ENCODE measurements around the gene CMSS1. TPM values are rescaled to one million over a fixed set of nuclear protein-coding genes. Genes with fewer than 3 reads are reported as not detected.

The CMSS1 gene
- total RNA-seq, 1 experiment from 2014 or later, result 86.3 TPM

GRCh38 chr3:99949956-99950670 lies 132.5 kb downstream of the CMSS1 start:
- POLR2A ChIA-PET, result interaction anchor here (1.0 kb wide), 1 partner anchor 9 kb away, joined by 4 read pairs; no protein-coding TSS in a partner anchor
- intact Hi-C loops (cut with micrococcal nuclease; ENCODE audit: unreplicated experiment), result no loop called here
- BruUV-seq (replicated peaks), result no TSS peak

GRCh38 chr3:99950921-99951320 lies 133.3 kb downstream of the CMSS1 start:
- intact Hi-C loops (cut with micrococcal nuclease; ENCODE audit: unreplicated experiment) (no loop called here), in situ Hi-C loops (cut with HindIII; ENCODE audit: low pct_unique_long_range_greater_than_20kb, low sequenced_read_pairs) (no loop called here)
- TF ChIP-seq TCF7L2 (IDR thresholded peaks at IDR 0.05; ENCODE audit: low read depth, low read length) (no peak), CTCF (IDR thresholded peaks at IDR 0.05) (no peak), REST (IDR thresholded peaks at IDR 0.05; ENCODE audit: insufficient read depth in 1 of 2, low read depth in 2 of 2, low read length in 1 of 2) (no peak)
- ChIA-PET POLR2A (interaction anchor here (0.9 to 1.0 kb wide), 2 partner anchors 10 to 142 kb away, joined by 3 to 4 read pairs; no protein-coding TSS in a partner anchor), CTCF (interaction anchor here (0.6 kb wide), 1 partner anchor 123 kb away, joined by 4 read pairs; no protein-coding TSS in a partner anchor)
- no TSS peak for BruUV-seq (replicated peaks)
- ATAC-seq, result no peak
- no peak for DNase-seq (ENCODE audit: low read depth, low spot score)
- no peak overlapping the region for H3K4me3 ChIP-seq (ENCODE audit: low read depth in 2 of 2, low read length in 2 of 2)
- H3K9me3 ChIP-seq (ENCODE audit: control insufficient read depth, insufficient read depth, low read depth, low read length), result no peaks in the 10 kb centered on the region
- H3K4me1 ChIP-seq (ENCODE audit: control insufficient read depth, insufficient read depth, low read length), result peaks cover 5% of the 10 kb centered on the region; the same call in 1 of the 2 replicates
- no peaks in the 10 kb centered on the region for H3K36me3 ChIP-seq (ENCODE audit: control insufficient read depth, insufficient read depth, low read length)
- H3K27ac ChIP-seq (ENCODE audit: low read length), result no peak overlapping the region
- no peaks in the 10 kb centered on the region for H3K27me3 ChIP-seq (ENCODE audit: control insufficient read depth, insufficient read depth, low read length)

More at GRCh38 chr3:99949956-99950670, 132.5 kb downstream of the CMSS1 start:
- H3K4me1 ChIP-seq (ENCODE audit: control insufficient read depth, insufficient read depth, low read length), result peaks cover 5% of the 10 kb centered on the region; the same call in 1 of the 2 replicates
- no peak for TF ChIP-seq REST (IDR thresholded peaks at IDR 0.05; ENCODE audit: insufficient read depth in 1 of 2, low read depth in 2 of 2, low read length in 1 of 2)
- no peak for TF ChIP-seq CTCF (IDR thresholded peaks at IDR 0.05)
- no peak for TF ChIP-seq SIN3A (IDR thresholded peaks at IDR 0.05; ENCODE audit: borderline replicate concordance, insufficient read depth, low read depth, low read length)
- TF ChIP-seq TCF7L2 (IDR thresholded peaks at IDR 0.05; ENCODE audit: low read depth, low read length), result no peak
- TF ChIP-seq POLR2AphosphoS5 (IDR thresholded peaks at IDR 0.05; ENCODE audit: low read depth, low read length), result no peak
- H3K36me3 ChIP-seq (ENCODE audit: control insufficient read depth, insufficient read depth, low read length), result no peaks in the 10 kb centered on the region
- DNase-seq (ENCODE audit: low read depth, low spot score), result no peak
- no peaks in the 10 kb centered on the region for H3K27me3 ChIP-seq (ENCODE audit: control insufficient read depth, insufficient read depth, low read length)
- no peak for ATAC-seq
- CTCF ChIA-PET, result no interaction called here
- H3K9me3 ChIP-seq (ENCODE audit: control insufficient read depth, insufficient read depth, low read depth, low read length), result no peaks in the 10 kb centered on the region
- no peak overlapping the region for H3K4me3 ChIP-seq (ENCODE audit: low read depth in 2 of 2, low read length in 2 of 2)
- no peak overlapping the region for H3K27ac ChIP-seq (ENCODE audit: low read length)
- in situ Hi-C loops (cut with HindIII; ENCODE audit: low pct_unique_long_range_greater_than_20kb, low sequenced_read_pairs), result no loop called here
